ENCODE measurements around the gene BMERB1.
"Not testable (repeated sequence)": the region's sequence is repeated elsewhere in the genome, so short reads cannot be mapped to it uniquely, and the experiment has no call there.

Gene BMERB1

GRCh38 chr16:15466886-15467781 is 32.7 kb downstream of the BMERB1 start:
- no peaks in the 10 kb centered on the region for H3K27me3 ChIP-seq (ENCODE audit: insufficient read depth, low read length, poor library complexity)
- no peaks in the 10 kb centered on the region for H3K79me2 ChIP-seq (ENCODE audit: control insufficient read depth, insufficient read depth, low read length)
- H3K56ac ChIP-seq (ENCODE audit: low read length) = no peak overlapping the region
- no peak overlapping the region for H2BK15ac ChIP-seq (replicated peaks; ENCODE audit: low read depth)
- no peaks in the 10 kb centered on the region for H3K79me1 ChIP-seq (ENCODE audit: low read length)
- H3K4me2 ChIP-seq (ENCODE audit: low read length) = no peak overlapping the region
- H4K5ac ChIP-seq (ENCODE audit: low read length) = no peak overlapping the region
- H3K4me3 ChIP-seq (ENCODE audit: low read length) = no peak overlapping the region
- no peaks in the 10 kb centered on the region for H3K36me3 ChIP-seq (ENCODE audit: control insufficient read depth, insufficient read depth, low read length)
- no peak overlapping the region for H4K8ac ChIP-seq (ENCODE audit: low read depth, low read length)
- H2AK5ac ChIP-seq (ENCODE audit: low read length) = no peak overlapping the region
- no peak overlapping the region for H3K9ac ChIP-seq (ENCODE audit: low read length)
- WGBS (ENCODE audit: extremely low coverage, insufficient coverage, low lambda C conversion rate) = no CpG with 5 or more reads among the region's 3 CpGs
- no peaks in the 10 kb centered on the region for H3K4me1 ChIP-seq (ENCODE audit: control insufficient read depth, low read depth, low read length)
- no peak overlapping the region for H2BK120ac ChIP-seq (ENCODE audit: low read depth, low read length)
- no peak overlapping the region for H3K4ac ChIP-seq (ENCODE audit: low read depth, low read length)
- H3K27ac ChIP-seq (ENCODE audit: low read depth, low read length) = no peak overlapping the region
- no peak for DNase-seq
- no peak overlapping the region for H3K23ac ChIP-seq (ENCODE audit: low read length)
- no peak overlapping the region for H2BK5ac ChIP-seq (ENCODE audit: low read length)
- no peak overlapping the region for H3K18ac ChIP-seq (ENCODE audit: low read length)

GRCh38 chr16:15476971-15477370 is 42.6 kb downstream of the BMERB1 start:
- H2AK5ac ChIP-seq (ENCODE audit: low read length); H4K8ac ChIP-seq (ENCODE audit: low read depth, low read length); H3K4ac ChIP-seq (ENCODE audit: low read depth, low read length); H3K79me1 ChIP-seq (ENCODE audit: low read length); H3K4me1 ChIP-seq (ENCODE audit: control insufficient read depth, low read depth, low read length); H3K56ac ChIP-seq (ENCODE audit: low read length); H2BK15ac ChIP-seq (replicated peaks; ENCODE audit: low read depth); H4K5ac ChIP-seq (ENCODE audit: low read length); H3K27me3 ChIP-seq (ENCODE audit: insufficient read depth, low read length, poor library complexity); H3K27ac ChIP-seq (ENCODE audit: low read depth, low read length); H3K36me3 ChIP-seq (ENCODE audit: control insufficient read depth, insufficient read depth, low read length); H3K23ac ChIP-seq (ENCODE audit: low read length); H3K79me2 ChIP-seq (ENCODE audit: control insufficient read depth, insufficient read depth, low read length); H3K9ac ChIP-seq (ENCODE audit: low read length); H2BK5ac ChIP-seq (ENCODE audit: low read length); DNase-seq; H3K18ac ChIP-seq (ENCODE audit: low read length); H2BK120ac ChIP-seq (ENCODE audit: low read depth, low read length); H3K4me2 ChIP-seq (ENCODE audit: low read length); H3K4me3 ChIP-seq (ENCODE audit: low read length): not testable (repeated sequence)
- no CpG with 5 or more reads among the region's 4 CpGs for WGBS (ENCODE audit: extremely low coverage, insufficient coverage, low lambda C conversion rate)

- Histone ChIP-seq H3K56ac (ENCODE audit: low read length) (no peak overlapping the region), H3K27ac (ENCODE audit: low read depth, low read length) (no peak overlapping the region), H2BK120ac (ENCODE audit: low read depth, low read length) (no peak overlapping the region), H3K79me2 (ENCODE audit: control insufficient read depth, insufficient read depth, low read length) (no peaks in the 10 kb centered on the region), H3K9ac (ENCODE audit: low read length) (no peak overlapping the region), H3K18ac (ENCODE audit: low read length) (no peak overlapping the region), H3K4ac (ENCODE audit: low read depth, low read length) (no peak overlapping the region), H2BK15ac (replicated peaks; ENCODE audit: low read depth) (no peak overlapping the region), H3K4me3 (ENCODE audit: low read length) (no peak overlapping the region), H3K27me3 (ENCODE audit: insufficient read depth, low read length, poor library complexity) (no peaks in the 10 kb centered on the region), H3K36me3 (ENCODE audit: control insufficient read depth, insufficient read depth, low read length) (no peaks in the 10 kb centered on the region), H3K4me2 (ENCODE audit: low read length) (no peak overlapping the region), H2AK5ac (ENCODE audit: low read length) (no peak overlapping the region), H3K23ac (ENCODE audit: low read length) (no peak overlapping the region), H4K8ac (ENCODE audit: low read depth, low read length) (no peak overlapping the region), H3K79me1 (ENCODE audit: low read length) (no peaks in the 10 kb centered on the region), H2BK5ac (ENCODE audit: low read length) (no peak overlapping the region), H3K4me1 (ENCODE audit: control insufficient read depth, low read depth, low read length) (no peaks in the 10 kb centered on the region), H4K5ac (ENCODE audit: low read length) (no peak overlapping the region)
- no CpG with 5 or more reads among the region's 2 CpGs for WGBS (ENCODE audit: extremely low coverage, insufficient coverage, low lambda C conversion rate)
- no peak for DNase-seq
These were observed 43.4 kb downstream of the BMERB1 start for GRCh38 chr16:15477802-15478201.

GRCh38 chr16:15482068-15482747 is 47.8 kb downstream of the BMERB1 start:
- Histone ChIP-seq H3K56ac (ENCODE audit: low read length) (no peak overlapping the region), H3K4ac (ENCODE audit: low read depth, low read length) (no peak overlapping the region), H2AK5ac (ENCODE audit: low read length) (no peak overlapping the region), H3K79me2 (ENCODE audit: control insufficient read depth, insufficient read depth, low read length) (no peaks in the 10 kb centered on the region), H3K4me3 (ENCODE audit: low read length) (no peak overlapping the region), H3K79me1 (ENCODE audit: low read length) (no peaks in the 10 kb centered on the region), H3K18ac (ENCODE audit: low read length) (no peak overlapping the region), H3K9ac (ENCODE audit: low read length) (no peak overlapping the region), H2BK5ac (ENCODE audit: low read length) (no peak overlapping the region), H3K4me2 (ENCODE audit: low read length) (no peak overlapping the region), H4K5ac (ENCODE audit: low read length) (no peak overlapping the region), H2BK120ac (ENCODE audit: low read depth, low read length) (no peak overlapping the region), H3K4me1 (ENCODE audit: control insufficient read depth, low read depth, low read length) (no peaks in the 10 kb centered on the region), H3K27ac (ENCODE audit: low read depth, low read length) (no peak overlapping the region), H3K23ac (ENCODE audit: low read length) (no peak overlapping the region), H3K27me3 (ENCODE audit: insufficient read depth, low read length, poor library complexity) (no peaks in the 10 kb centered on the region), H2BK15ac (replicated peaks; ENCODE audit: low read depth) (no peak overlapping the region), H4K8ac (ENCODE audit: low read depth, low read length) (no peak overlapping the region), H3K36me3 (ENCODE audit: control insufficient read depth, insufficient read depth, low read length) (no peaks in the 10 kb centered on the region)
- DNase-seq = peak; percentile 97
- no CpG with 5 or more reads among the region's 3 CpGs for WGBS (ENCODE audit: extremely low coverage, insufficient coverage, low lambda C conversion rate)

GRCh38 chr16:15482748-15483298 is 48.4 kb downstream of the BMERB1 start:
- Histone ChIP-seq H3K18ac (ENCODE audit: low read length) (no peak overlapping the region), H3K23ac (ENCODE audit: low read length) (no peak overlapping the region), H3K27me3 (ENCODE audit: insufficient read depth, low read length, poor library complexity) (no peaks in the 10 kb centered on the region), H4K5ac (ENCODE audit: low read length) (no peak overlapping the region), H3K36me3 (ENCODE audit: control insufficient read depth, insufficient read depth, low read length) (no peaks in the 10 kb centered on the region), H2BK5ac (ENCODE audit: low read length) (no peak overlapping the region), H3K27ac (ENCODE audit: low read depth, low read length) (no peak overlapping the region), H2AK5ac (ENCODE audit: low read length) (no peak overlapping the region), H4K8ac (ENCODE audit: low read depth, low read length) (no peak overlapping the region), H3K4ac (ENCODE audit: low read depth, low read length) (no peak overlapping the region), H3K9ac (ENCODE audit: low read length) (no peak overlapping the region), H3K4me1 (ENCODE audit: control insufficient read depth, low read depth, low read length) (no peaks in the 10 kb centered on the region), H2BK120ac (ENCODE audit: low read depth, low read length) (no peak overlapping the region), H3K4me3 (ENCODE audit: low read length) (no peak overlapping the region), H3K4me2 (ENCODE audit: low read length) (no peak overlapping the region), H2BK15ac (replicated peaks; ENCODE audit: low read depth) (no peak overlapping the region), H3K79me2 (ENCODE audit: control insufficient read depth, insufficient read depth, low read length) (no peaks in the 10 kb centered on the region), H3K56ac (ENCODE audit: low read length) (no peak overlapping the region), H3K79me1 (ENCODE audit: low read length) (no peaks in the 10 kb centered on the region)
- WGBS (ENCODE audit: extremely low coverage, insufficient coverage, low lambda C conversion rate) = no CpG with 5 or more reads among the region's 7 CpGs
- no peak for DNase-seq

All from mesendoderm (in vitro differentiated cells).